OCI-LY3 (cell line): Measurements from ENCODE around the gene RCE1.

Experiments used
- H2AFZ ChIP-seq: fragments of 200-600, 300-600 bp; shearing (Covaris generic); 2 replicates; pipeline ENCODE4 v1.6.0; 2014; ENCODE audit warnings: antibody characterized with exemption, low read depth, low read length
- H3K27ac ChIP-seq: fragments of 200-600, 300-600 bp; sonication (generic); 2 replicates; pipeline ENCODE4 v1.5.1; 2014; ENCODE audit warnings: mild to moderate bottlenecking, low read length, moderate library complexity, mixed read lengths
- H3K27me3 ChIP-seq: fragments of 200-600, 300-600 bp; sonication (generic); 2 replicates; pipeline ENCODE4 v1.6.1; 2014; ENCODE audit warnings: low read depth, low read length, mixed read lengths
- H3K36me3 ChIP-seq: fragments of 200-600, 300-600 bp; sonication (generic); replicated peaks from 2 replicates; pipeline ENCODE3; 2014; ENCODE audit warnings: low read depth, low read length, mixed read lengths
- H3K4me1 ChIP-seq: fragments of 300-600, 200-600 bp; sonication (generic); 2 replicates; pipeline ENCODE4 v1.6.1; 2014; ENCODE audit warnings: low read length, mixed read lengths
- H3K4me2 ChIP-seq: fragments of 200-600, 300-600 bp; sonication (generic); 2 replicates; pipeline ENCODE4 v1.6.1; 2014; ENCODE audit warnings: low read length, mixed read lengths
- H3K4me3 ChIP-seq: fragments of 300-600, 200-600 bp; sonication (generic); 2 replicates; pipeline ENCODE4 v1.5.1; 2014; ENCODE audit warnings: antibody characterized with exemption, mild to moderate bottlenecking, low read length, moderate library complexity
- H3K79me2 ChIP-seq: fragments of 300-600, 200-600 bp; shearing (Covaris generic); 2 replicates; pipeline ENCODE4 v1.6.1; 2014; ENCODE audit warnings: mild to moderate bottlenecking, low read length, mixed read lengths
- H3K9ac ChIP-seq: fragments of 300-600, 200-600 bp; shearing (Covaris generic); 2 replicates; pipeline ENCODE4 v1.6.0; 2014; ENCODE audit warnings: mild to moderate bottlenecking, low read length, moderate library complexity
- H3K9me3 ChIP-seq: fragments of 200-600, 300-600 bp; shearing (Covaris generic); 2 replicates; pipeline ENCODE4 v1.6.1; 2014; ENCODE audit warnings: low read length, mixed read lengths; ENCODE audit not compliant: insufficient read depth
- H4K20me1 ChIP-seq: fragments of 200-600, 300-600 bp; sonication (generic); 2 replicates; pipeline ENCODE4 v1.6.1; 2016; ENCODE audit warnings: low read length, mixed read lengths; ENCODE audit not compliant: insufficient read depth
- EZH2phosphoT487 ChIP-seq: fragments of 200-600 bp; shearing (Covaris generic); IDR thresholded peaks from 2 replicates; pipeline ENCODE4 v1.6.1; 2018; ENCODE audit warnings: antibody characterized with exemption, mixed run types, low read depth
- TF ChIP-seq, protein P1 (sequence below): fragments of 200-600, 300-600 bp; sonication (generic); IDR thresholded peaks from 2 replicates; pipeline ENCODE4 v1.5.1; 2014; ENCODE audit warnings: antibody characterized with exemption, low read length, low read depth

RCE1 gene

DNA sequence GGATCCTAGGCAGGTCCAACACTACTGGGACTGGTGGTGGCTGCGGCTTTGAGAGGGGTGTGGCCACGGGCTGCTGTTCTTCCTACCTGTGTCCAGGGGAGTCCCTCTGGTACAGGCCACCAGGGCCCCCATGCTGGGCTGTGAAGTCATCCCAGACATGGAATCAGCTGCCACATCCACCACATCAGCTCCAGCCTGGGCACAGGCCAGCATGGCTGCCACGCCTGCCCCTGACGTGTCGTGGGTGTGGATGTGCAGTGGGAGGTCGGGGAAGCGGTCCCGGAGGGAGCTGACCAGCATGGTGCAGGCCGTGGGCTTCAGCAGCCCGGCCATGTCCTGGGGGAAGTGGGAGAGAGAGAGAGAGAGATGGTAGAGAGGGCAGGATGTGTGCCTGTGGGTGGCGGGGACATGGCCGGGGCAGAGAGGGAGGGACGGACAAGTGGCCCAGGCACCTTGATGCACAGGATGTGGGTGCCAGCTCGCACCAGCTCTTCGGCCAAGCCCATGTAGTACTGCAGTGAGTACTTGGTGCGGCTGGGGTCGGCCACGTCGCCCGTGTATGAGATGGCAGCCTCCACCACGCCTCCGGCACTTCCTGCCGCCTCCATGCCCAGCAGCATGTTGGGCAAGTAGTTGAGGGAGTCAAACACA lies 7.5 kb downstream of the RCE1 start:
- no peaks in the 10 kb centered on the region for H3K79me2 ChIP-seq
- no peaks in the 10 kb centered on the region for H3K9me3 ChIP-seq
- no peak overlapping the region for H3K4me2 ChIP-seq
- no peak overlapping the region for H2AFZ ChIP-seq
- H3K4me3 ChIP-seq: no peak overlapping the region
- H3K27me3 ChIP-seq: no peaks in the 10 kb centered on the region
- no peak overlapping the region for H3K9ac ChIP-seq
- H4K20me1 ChIP-seq: no peaks in the 10 kb centered on the region
- peaks cover 2% of the 10 kb centered on the region for H3K36me3 ChIP-seq
- no peak overlapping the region for H3K27ac ChIP-seq
- H3K4me1 ChIP-seq: peaks cover 15% of the 10 kb centered on the region
- no peak for TF ChIP-seq EZH2phosphoT487
- TF ChIP-seq, protein P1, sequence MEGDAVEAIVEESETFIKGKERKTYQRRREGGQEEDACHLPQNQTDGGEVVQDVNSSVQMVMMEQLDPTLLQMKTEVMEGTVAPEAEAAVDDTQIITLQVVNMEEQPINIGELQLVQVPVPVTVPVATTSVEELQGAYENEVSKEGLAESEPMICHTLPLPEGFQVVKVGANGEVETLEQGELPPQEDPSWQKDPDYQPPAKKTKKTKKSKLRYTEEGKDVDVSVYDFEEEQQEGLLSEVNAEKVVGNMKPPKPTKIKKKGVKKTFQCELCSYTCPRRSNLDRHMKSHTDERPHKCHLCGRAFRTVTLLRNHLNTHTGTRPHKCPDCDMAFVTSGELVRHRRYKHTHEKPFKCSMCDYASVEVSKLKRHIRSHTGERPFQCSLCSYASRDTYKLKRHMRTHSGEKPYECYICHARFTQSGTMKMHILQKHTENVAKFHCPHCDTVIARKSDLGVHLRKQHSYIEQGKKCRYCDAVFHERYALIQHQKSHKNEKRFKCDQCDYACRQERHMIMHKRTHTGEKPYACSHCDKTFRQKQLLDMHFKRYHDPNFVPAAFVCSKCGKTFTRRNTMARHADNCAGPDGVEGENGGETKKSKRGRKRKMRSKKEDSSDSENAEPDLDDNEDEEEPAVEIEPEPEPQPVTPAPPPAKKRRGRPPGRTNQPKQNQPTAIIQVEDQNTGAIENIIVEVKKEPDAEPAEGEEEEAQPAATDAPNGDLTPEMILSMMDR: no peak

DNA sequence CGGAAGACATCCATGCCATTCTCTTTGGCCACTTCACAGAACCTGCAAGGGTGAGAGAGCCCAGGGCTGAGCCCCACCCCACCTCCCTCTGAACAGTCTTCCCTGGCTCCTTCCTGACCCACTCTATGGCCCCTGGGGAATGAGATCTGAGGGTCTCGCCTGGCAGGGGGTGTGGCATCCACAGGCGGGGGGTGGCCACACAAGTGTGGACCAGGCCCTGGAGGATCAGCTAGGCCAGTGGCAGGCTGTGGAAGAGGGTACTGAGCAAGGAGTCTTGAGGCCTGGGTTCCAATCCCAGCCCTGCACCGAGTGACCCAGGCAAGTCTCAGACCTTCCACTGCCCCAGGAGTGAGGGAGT lies 8.0 kb downstream of the RCE1 start:
- Histone ChIP-seq H3K9ac (no peak overlapping the region), H3K79me2 (no peaks in the 10 kb centered on the region), H3K4me1 (peaks cover 16% of the 10 kb centered on the region), H3K9me3 (no peaks in the 10 kb centered on the region), H4K20me1 (no peaks in the 10 kb centered on the region), H3K36me3 (peaks cover 2% of the 10 kb centered on the region), H2AFZ (peak overlapping the region; percentile 81), H3K27me3 (no peaks in the 10 kb centered on the region), H3K4me2 (peak overlapping the region; percentile 22), H3K27ac (no peak overlapping the region), H3K4me3 (peak overlapping the region; percentile 27; the same call in 1 of the 2 replicates)
- TF ChIP-seq EZH2phosphoT487: no peak
- TF ChIP-seq, protein P1: no peak

DNA sequence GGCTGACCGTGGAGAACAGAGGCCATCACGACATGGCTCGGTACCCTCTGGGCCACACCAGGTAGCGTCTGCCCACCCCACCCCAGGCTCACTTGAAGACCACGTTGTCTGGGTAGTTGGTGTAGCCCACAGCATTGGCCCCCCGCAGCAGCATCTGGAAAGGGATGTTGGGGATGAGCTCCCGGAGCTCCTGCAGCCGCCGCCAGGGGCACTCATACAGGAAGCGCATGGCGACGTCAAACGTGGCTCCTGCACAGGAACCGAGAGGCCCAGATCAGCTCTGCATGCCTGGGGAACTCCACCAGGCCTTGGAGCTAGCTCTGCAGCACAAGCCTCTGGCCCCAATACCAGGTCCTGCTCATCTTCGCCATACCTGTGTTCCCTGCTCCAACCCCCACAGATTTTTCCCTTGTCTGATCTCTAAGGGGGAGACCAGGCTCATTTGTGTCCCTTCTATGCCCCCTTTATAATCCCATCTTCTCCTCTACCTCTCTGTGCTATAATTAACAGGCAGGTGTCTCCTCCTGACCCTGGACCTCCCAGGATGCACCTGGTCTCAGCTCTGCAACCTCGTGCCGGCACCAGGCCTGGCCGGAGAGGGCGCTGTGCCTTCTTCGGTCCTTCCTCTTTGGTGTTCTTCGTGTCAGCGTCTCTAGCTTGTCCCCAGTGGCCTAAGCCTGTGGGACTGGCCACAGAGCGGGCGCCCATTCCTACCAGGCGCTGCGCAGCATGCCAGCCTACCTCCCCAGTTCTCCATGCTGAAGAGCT lies 8.6 kb downstream of the RCE1 start:
- H3K36me3 ChIP-seq: peaks cover 2% of the 10 kb centered on the region

More for the DNA sequence above, 8.6 kb downstream of the RCE1 start:
- Histone ChIP-seq H3K27me3 (no peaks in the 10 kb centered on the region), H4K20me1 (no peaks in the 10 kb centered on the region), H2AFZ (peak overlapping the region; percentile 81), H3K27ac (peak overlapping the region; percentile 29; the same call in 1 of the 2 replicates), H3K9me3 (no peaks in the 10 kb centered on the region), H3K4me2 (peak overlapping the region; percentile 22), H3K9ac (peak overlapping the region; percentile 18; the same call in 1 of the 2 replicates), H3K79me2 (no peaks in the 10 kb centered on the region; the same call in 1 of the 2 replicates), H3K4me3 (peak overlapping the region; percentile 27; the same call in 1 of the 2 replicates), H3K4me1 (peaks cover 16% of the 10 kb centered on the region)
- TF ChIP-seq EZH2phosphoT487: no peak
- TF ChIP-seq, protein P1: peak; percentile 50
